K562 (cell line): ENCODE results near the gene FOXP3. TPM values are rescaled to one million over a fixed set of nuclear protein-coding genes. Genes with fewer than 3 reads are reported as not detected.
A peak's percentile ranks its signal among the peaks of the same experiment; 100 is the strongest.

Experiments
- ATAC-seq: fragments of 200-7000 bp; cut with Tn5 transposase; 3 replicates; pipeline ENCODE4 v1.9.1; 2020; ENCODE audit warnings: moderate library complexity
- BruUV-seq: library from RNA; stranded (reverse); fragments of 400-500 nt; replicated peaks from 2 replicates; lab custom pipeline; 2021; lab: Mats Ljungman, UMichigan
- CTCF ChIA-PET: fragments of 300-600 bp; formaldehyde crosslinking; extraction: SDS; loops from one replicate; lab custom pipeline; 2021; ENCODE audit warnings: low intra/inter-chr PET ratio; lab: Yijun Ruan, JAX
- POLR2A ChIA-PET: fragments of 300-600, 350-650 bp; sonication (Branson Sonifier 250); formaldehyde crosslinking; extraction: SDS; loops from one replicate; lab custom pipeline; 2021; ENCODE audit warnings: antibody characterized with exemption, inconsistent platforms; lab: Yijun Ruan, JAX
- DNase-seq, 4 experiments: peaks; one replicate each; pipeline versions ENCODE4 v3.0.0 to v3.0.0-alpha.2; 2011 to 2018; ENCODE audit warnings: low spot score in 3 of 4, mixed read lengths in 3 of 4; ENCODE audit errors: extremely low read depth in 1 of 4
- FAIRE-seq: peaks from 2 replicates; lab custom pipeline; 2011; peaks lifted over from hg19 to GRCh38; lab: Jason Lieb, UNC
- H2AFZ ChIP-seq: 2 replicates; pipeline ENCODE4 v1.6.0; 2011; ENCODE audit warnings: low read depth, low read length, control low read depth, inconsistent platforms
- H3K27ac ChIP-seq: fragments of 200-600 bp; 3 replicates; pipeline ENCODE4 v1.8.0; 2011; ENCODE audit warnings: low read depth, mild to moderate bottlenecking, control low read depth, inconsistent platforms, low read length, moderate library complexity, mixed read lengths; ENCODE audit errors: extremely low read depth
- H3K27me3 ChIP-seq, 2 experiments: fragments of 300-600 bp in 1 of 2; 2 replicates in 1 of 2; 3 replicates in 1 of 2; pipeline versions ENCODE4 v1.6.0 to v1.8.0; 2011; ENCODE audit warnings: inconsistent platforms in 2 of 2, low read length in 2 of 2, mild to moderate bottlenecking in 1 of 2, mixed read lengths in 1 of 2, moderate library complexity in 1 of 2; ENCODE audit not compliant: control insufficient read depth in 2 of 2, insufficient read depth in 2 of 2
- H3K36me3 ChIP-seq: fragments of 300-600 bp; 3 replicates; pipeline ENCODE4 v1.8.0; 2011; ENCODE audit warnings: mild to moderate bottlenecking, low read length, inconsistent platforms; ENCODE audit not compliant: control insufficient read depth, insufficient read depth
- H3K4me1 ChIP-seq, 2 experiments: fragments of 200-600 bp in 1 of 2; replicated peaks in 1 of 2; 2 replicates in 1 of 2; 3 replicates in 1 of 2; pipeline versions ENCODE4 v1.5.1 to v1.8.0; 2011; ENCODE audit warnings: inconsistent platforms in 2 of 2, low read length in 2 of 2, mild to moderate bottlenecking in 1 of 2, mixed read lengths in 1 of 2, moderate library complexity in 1 of 2; ENCODE audit not compliant: control insufficient read depth in 2 of 2, insufficient read depth in 2 of 2
- H3K4me2 ChIP-seq: 2 replicates; pipeline ENCODE4 v1.6.1; 2011; ENCODE audit warnings: low read length, control low read depth, inconsistent platforms, mixed read lengths; ENCODE audit not compliant: insufficient read depth
- H3K4me3 ChIP-seq: fragments of 200-600 bp; sonication (generic), shearing (Covaris generic); 2 replicates; pipeline ENCODE4 v1.5.1; 2016; ENCODE audit warnings: control low read depth, inconsistent platforms
- H3K79me2 ChIP-seq: fragments of 200-600 bp; 3 replicates; pipeline ENCODE4 v1.8.0; 2011; ENCODE audit warnings: low read length, inconsistent platforms; ENCODE audit not compliant: control insufficient read depth, insufficient read depth
- H3K9ac ChIP-seq, 2 experiments: 2 replicates each; pipeline versions ENCODE4 v1.6.0 to v1.6.1; 2011; ENCODE audit warnings: low read depth in 2 of 2, low read length in 2 of 2, control low read depth in 1 of 2, inconsistent platforms in 1 of 2, mild to moderate bottlenecking in 1 of 2, mixed read lengths in 1 of 2; ENCODE audit not compliant: insufficient read depth in 1 of 2
- H3K9me1 ChIP-seq: one replicate; pipeline ENCODE4 v1.6.0; 2011; ENCODE audit warnings: inconsistent platforms, mild to moderate bottlenecking, low read length, moderate library complexity; ENCODE audit not compliant: control insufficient read depth, insufficient read depth
- H3K9me3 ChIP-seq: replicated peaks from 2 replicates; pipeline ENCODE4 v1.5.1; 2011; ENCODE audit warnings: low read depth, low read length, inconsistent platforms; ENCODE audit not compliant: control insufficient read depth, insufficient read depth
- H4K20me1 ChIP-seq: replicated peaks from 2 replicates; pipeline ENCODE4 v1.6.1; 2011; ENCODE audit warnings: low read length, inconsistent platforms, mixed read lengths; ENCODE audit not compliant: control insufficient read depth, insufficient read depth
- CHD1 ChIP-seq: fragments of 200-600 bp; sonication (generic); IDR thresholded peaks from one replicate; pipeline ENCODE4 v1.6.1; 2012; ENCODE audit warnings: mild to moderate bottlenecking, moderate library complexity, low read length, inconsistent platforms
- FOS ChIP-seq: IDR thresholded peaks from 3 replicates; pipeline ENCODE4 v1.6.1; 2011; ENCODE audit not compliant: insufficient read length; ENCODE audit errors: extremely low read depth
- HDAC1 ChIP-seq, 2 experiments: fragments of 450-650 bp; IDR thresholded peaks; 2 replicates each; pipeline ENCODE4 v1.6.1; 2016 to 2017; ENCODE audit warnings: inconsistent platforms in 1 of 2, mild to moderate bottlenecking in 1 of 2, moderate library complexity in 1 of 2
- NEUROD1 ChIP-seq: fragments of 150-350 bp; IDR thresholded peaks from 2 replicates; pipeline ENCODE4 v1.6.1; 2014; ENCODE audit warnings: borderline replicate concordance, low read length, low read depth; ENCODE audit not compliant: partially characterized antibody
- SREBF1 ChIP-seq: fragments of 150-350 bp; IDR thresholded peaks from 2 replicates; pipeline ENCODE4 v1.6.1; 2014; ENCODE audit warnings: antibody characterized with exemption, low read depth, low read length, borderline replicate concordance
- TAF7 ChIP-seq: fragments of 450-650 bp; IDR thresholded peaks from 2 replicates; pipeline ENCODE4 v1.6.1; 2016; ENCODE audit warnings: missing genetic modification characterization, missing compliant biosample characterization
- XRCC3 ChIP-seq: fragments of 450-650 bp; IDR thresholded peaks from 2 replicates; pipeline ENCODE4 v1.6.1; 2017; ENCODE audit warnings: mild to moderate bottlenecking, moderate library complexity
- ZNF584 ChIP-seq: fragments of 200-800 bp; sonication (Bioruptor generic); IDR thresholded peaks from 2 replicates; pipeline ENCODE4 v1.6.1; 2016; ENCODE audit warnings: low read depth, mild to moderate bottlenecking, missing genetic modification characterization, missing compliant biosample characterization
- WGBS: fragments of 100-300 bp; shearing (Covaris generic); methylation state at CpG from one replicate; pipeline ENCODE4 v1.1.6; 2016; ENCODE audit warnings: low coverage, mixed read lengths; ENCODE audit not compliant: insufficient coverage; ENCODE audit errors: missing lambda C conversion rate; 5-methylcytosine and 5-hydroxymethylcytosine counted together
- in situ Hi-C: fragments of 300-500 bp; cut with MboI; formaldehyde crosslinking; loops from 4 replicates; pipeline ENCODE4 v1.15.0; 2018; ENCODE audit warnings: inconsistent platforms, mixed read lengths
- intact Hi-C: fragments of 100-400 bp; cut with micrococcal nuclease; formaldehyde crosslinking; loops from 2 replicates; pipeline ENCODE4 v1.14.2; 2022
- polyA plus RNA-seq, 8 experiments: library from polyadenylated mRNA; depleted of rRNA in 4 of 8; stranded (reverse) in 5 of 8; unstranded in 3 of 8; fragments of >200 nt; fragmentation: Nextera tagmentation in 2 of 8; fragmentation: Illumina TruSeq in 1 of 8; extraction: Ambion mirVana in 2 of 8; extraction: Trizol in 1 of 8; gene quantifications; 2 replicates each; pipeline versions ENCODE4 v1.2.1 to v1.2.3, GENCODE V29; 2011 to 2014; ENCODE audit warnings: inconsistent platforms in 1 of 8, missing spikeins in 1 of 8
- total RNA-seq, 7 experiments: library from RNA; depleted of rRNA in 6 of 7; stranded (reverse); fragments of >200 nt in 6 of 7; fragmentation: Illumina TruSeq in 2 of 7; extraction: Trizol in 2 of 7; gene quantifications; 2 replicates each; pipeline versions ENCODE4 v1.2.1 to v1.2.3, GENCODE V29; 2011 to 2021; ENCODE audit warnings: low replicate concordance in 1 of 7
- TF ChIP-seq, protein P1 (sequence below): sonication (generic); formaldehyde crosslinking; IDR thresholded peaks from 2 replicates; pipeline ENCODE4 v1.5.0; 2020; ENCODE audit warnings: missing genetic modification reagents
- TF ChIP-seq, protein P2 (sequence below): sonication (generic); formaldehyde crosslinking; IDR thresholded peaks from 2 replicates; pipeline ENCODE4 v1.8.0; 2022; ENCODE audit warnings: mild to moderate bottlenecking, missing genetic modification reagents
- TF ChIP-seq, protein P3 (sequence below): fragments of 250-450 bp; sonication (Bioruptor Pico); IDR thresholded peaks from 2 replicates; pipeline ENCODE4 v1.8.0; 2022; ENCODE audit warnings: moderate library complexity, mild to moderate bottlenecking, inconsistent platforms

The FOXP3 gene
- total and polyA plus RNA-seq, 9 of the 15 experiments (the other 6 are each of a cell fraction or from before 2014, with no cell fraction given): 0.04 to 0.24 (median 0.07) TPM; not detected in 4

DNA sequence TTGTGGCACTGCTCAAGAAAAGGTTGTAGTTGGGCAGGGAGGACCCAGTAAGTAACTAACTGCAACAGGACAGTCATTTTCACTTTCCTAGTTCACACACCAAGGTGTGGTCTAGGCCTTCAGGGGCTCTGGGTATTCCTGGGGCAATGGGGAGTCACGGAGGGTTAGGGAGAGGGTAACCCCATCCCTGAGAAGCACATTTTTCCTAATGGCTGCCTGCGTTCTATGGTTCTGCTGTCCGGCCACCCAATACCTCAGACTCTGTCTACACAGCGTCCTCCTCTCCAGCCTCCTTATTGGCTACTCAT, 4.1 kb upstream of the FOXP3 start:
- no peak for FAIRE-seq

DNA sequence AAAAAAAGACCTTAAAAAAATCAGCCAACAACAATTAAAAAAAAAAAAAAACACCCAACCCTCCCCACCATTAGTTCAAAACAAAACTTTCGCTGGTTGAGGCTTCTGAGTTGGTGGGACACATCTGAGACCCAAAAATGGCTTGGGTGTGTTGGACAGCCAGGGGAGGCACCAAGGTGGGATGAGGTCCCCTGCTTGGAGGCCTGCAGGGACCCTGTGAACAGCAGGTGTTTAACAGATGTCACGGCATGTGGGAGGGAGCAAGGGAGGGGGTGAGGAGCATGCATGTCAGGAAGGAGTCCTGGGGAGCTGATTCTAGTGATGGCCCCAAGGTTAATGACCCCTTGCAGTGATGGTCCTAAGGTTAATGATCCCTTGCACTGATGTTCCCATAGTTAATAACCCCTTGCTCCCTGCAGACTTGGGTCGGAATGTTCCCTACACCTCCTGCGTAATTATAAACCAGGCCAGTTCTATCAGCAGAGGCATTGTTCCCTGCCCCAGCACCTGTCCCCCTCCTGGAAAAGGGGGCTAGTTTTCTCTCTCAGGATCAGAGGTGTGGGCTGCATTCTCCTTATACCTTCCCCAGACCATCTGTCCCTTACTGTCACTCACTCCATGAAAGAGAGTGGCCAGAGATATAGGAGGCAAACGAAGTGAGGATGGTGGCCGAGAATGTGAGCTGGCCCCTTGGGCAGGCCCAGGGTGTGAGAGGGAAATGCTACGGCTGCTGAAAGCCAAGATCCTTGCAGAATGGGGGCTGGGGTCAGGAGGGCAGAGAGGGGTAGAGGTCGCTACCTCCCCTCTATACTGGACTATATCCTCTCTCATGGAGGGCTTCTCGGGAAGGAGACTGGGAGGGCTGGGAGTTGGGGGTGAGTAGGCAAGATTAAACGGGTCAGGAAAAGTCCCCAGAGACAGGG, 2.3 kb upstream of the FOXP3 start:
- Histone ChIP-seq H3K4me1 (peaks cover 15 to 18% of the 10 kb centered on the region in 2 experiments; a peak in 4 of 5 replicates), H3K9me1 (no peaks in the 10 kb centered on the region), H4K20me1 (no peaks in the 10 kb centered on the region), H3K79me2 (peaks cover 18% of the 10 kb centered on the region), H2AFZ (peak overlapping the region; percentile 55; the same call in 1 of the 2 replicates), H3K36me3 (0 out of 3 replicates have a peak, but pooled peaks cover under 1% of the 10 kb centered on the region), H3K27ac (no peak overlapping the region), H3K9ac (peak overlapping the region in 1 of 2 experiments; percentile 40; a peak in 1 of 4 replicates), H3K4me3 (no peak overlapping the region), H3K9me3 (no peaks in the 10 kb centered on the region), H3K27me3 (no peaks in the 10 kb centered on the region), H3K4me2 (no peak overlapping the region)
- ChIA-PET CTCF (no interaction called here), POLR2A (interaction anchor here (1.6 kb wide), 1 partner anchor 10 kb away, joined by 5 read pairs; no protein-coding TSS in a partner anchor)
- DNase-seq (no peak), FAIRE-seq (peak; percentile 15), ATAC-seq (no peak)
- 37% methylated on average over 7 of the region's 10 CpGs for WGBS
- no TSS peak for BruUV-seq
- in situ Hi-C loops (no loop called here), intact Hi-C loops (no loop called here)
- no peak for TF ChIP-seq SREBF1
- TF ChIP-seq TAF7 (tag): no peak
- no peak for TF ChIP-seq ZNF584
- no peak for TF ChIP-seq XRCC3
- TF ChIP-seq HDAC1 (IDR thresholded peaks at IDR 0.05): no peak
- TF ChIP-seq, protein P1, sequence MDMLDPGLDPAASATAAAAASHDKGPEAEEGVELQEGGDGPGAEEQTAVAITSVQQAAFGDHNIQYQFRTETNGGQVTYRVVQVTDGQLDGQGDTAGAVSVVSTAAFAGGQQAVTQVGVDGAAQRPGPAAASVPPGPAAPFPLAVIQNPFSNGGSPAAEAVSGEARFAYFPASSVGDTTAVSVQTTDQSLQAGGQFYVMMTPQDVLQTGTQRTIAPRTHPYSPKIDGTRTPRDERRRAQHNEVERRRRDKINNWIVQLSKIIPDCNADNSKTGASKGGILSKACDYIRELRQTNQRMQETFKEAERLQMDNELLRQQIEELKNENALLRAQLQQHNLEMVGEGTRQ (CRISPR knock-in tag): no peak
- TF ChIP-seq, protein P2, sequence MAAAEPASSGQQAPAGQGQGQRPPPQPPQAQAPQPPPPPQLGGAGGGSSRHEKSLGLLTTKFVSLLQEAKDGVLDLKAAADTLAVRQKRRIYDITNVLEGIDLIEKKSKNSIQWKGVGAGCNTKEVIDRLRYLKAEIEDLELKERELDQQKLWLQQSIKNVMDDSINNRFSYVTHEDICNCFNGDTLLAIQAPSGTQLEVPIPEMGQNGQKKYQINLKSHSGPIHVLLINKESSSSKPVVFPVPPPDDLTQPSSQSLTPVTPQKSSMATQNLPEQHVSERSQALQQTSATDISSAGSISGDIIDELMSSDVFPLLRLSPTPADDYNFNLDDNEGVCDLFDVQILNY (CRISPR knock-in tag): no peak
- TF ChIP-seq, protein P3, sequence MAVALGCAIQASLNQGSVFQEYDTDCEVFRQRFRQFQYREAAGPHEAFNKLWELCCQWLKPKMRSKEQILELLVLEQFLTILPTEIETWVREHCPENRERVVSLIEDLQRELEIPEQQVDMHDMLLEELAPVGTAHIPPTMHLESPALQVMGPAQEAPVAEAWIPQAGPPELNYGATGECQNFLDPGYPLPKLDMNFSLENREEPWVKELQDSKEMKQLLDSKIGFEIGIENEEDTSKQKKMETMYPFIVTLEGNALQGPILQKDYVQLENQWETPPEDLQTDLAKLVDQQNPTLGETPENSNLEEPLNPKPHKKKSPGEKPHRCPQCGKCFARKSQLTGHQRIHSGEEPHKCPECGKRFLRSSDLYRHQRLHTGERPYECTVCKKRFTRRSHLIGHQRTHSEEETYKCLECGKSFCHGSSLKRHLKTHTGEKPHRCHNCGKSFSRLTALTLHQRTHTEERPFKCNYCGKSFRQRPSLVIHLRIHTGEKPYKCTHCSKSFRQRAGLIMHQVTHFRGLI (CRISPR knock-in tag): no peak
- no peak for TF ChIP-seq NEUROD1

More for the DNA sequence above, 4.1 kb upstream of the FOXP3 start:
- H3K27ac ChIP-seq: peak overlapping the region; percentile 72
- no peaks in the 10 kb centered on the region for H3K9me3 ChIP-seq
- DNase-seq: no peak
- H3K79me2 ChIP-seq: peaks cover 32% of the 10 kb centered on the region
- H3K27me3 ChIP-seq: no peaks in the 10 kb centered on the region
- BruUV-seq: TSS peak; percentile 98
- ChIA-PET CTCF (no interaction called here), POLR2A (interaction anchor here (0.6 to 1.7 kb wide), 5 partner anchors 14 to 674 kb away, joined by 3 read pairs; no protein-coding TSS in a partner anchor)
- H2AFZ ChIP-seq: peak overlapping the region; percentile 97
- peaks cover 25 to 28% of the 10 kb centered on the region in 2 experiments; a peak in 4 of 5 replicates for H3K4me1 ChIP-seq
- intact Hi-C loops: no loop called here
- in situ Hi-C loops: no loop called here
- H3K36me3 ChIP-seq: 0 out of 3 replicates have a peak, but pooled peaks cover 3% of the 10 kb centered on the region
- peak overlapping the region; percentile 90 for H3K4me2 ChIP-seq
- no peak for ATAC-seq
- H3K9me1 ChIP-seq: no peaks in the 10 kb centered on the region
- peak overlapping the region; percentile 41 for H3K4me3 ChIP-seq
- no peaks in the 10 kb centered on the region for H4K20me1 ChIP-seq
- TF ChIP-seq FOS (no peak), CHD1 (peak; percentile 37)
- TF ChIP-seq, all 486 proteins: peak for 1
- 18% methylated on average over 4 of the region's 4 CpGs for WGBS
- H3K9ac ChIP-seq: peak overlapping the region; percentile 81 to 87; a peak in 3 of 4 replicates
